ENCODE data around the gene TTLL5.
A peak's percentile ranks its signal among the peaks of the same experiment; 100 is the strongest.

Gene TTLL5

DNA sequence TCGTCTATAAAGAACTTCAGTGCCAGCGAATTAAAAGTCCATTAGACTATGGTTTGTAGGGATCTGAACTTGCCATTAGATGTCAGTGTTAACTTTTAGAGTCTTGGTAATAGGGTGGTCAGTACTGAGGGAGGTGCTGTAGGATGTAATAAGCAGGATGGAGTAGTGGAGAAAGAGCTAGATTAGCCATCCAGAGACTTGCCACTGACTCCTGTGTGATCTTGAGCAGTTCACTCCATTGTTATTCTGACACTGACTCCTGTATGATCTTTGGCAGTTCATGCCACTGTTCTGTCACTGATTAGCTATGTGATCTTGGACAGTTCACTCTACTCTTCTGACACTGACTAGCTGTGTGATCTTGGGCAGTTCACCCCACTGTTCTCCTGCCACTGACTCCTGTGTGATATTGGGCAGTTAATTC, 133.6 kb downstream of the TTLL5 start:
- DNase-seq (ENCODE audit: low read depth), result peak; percentile 78

DNA sequence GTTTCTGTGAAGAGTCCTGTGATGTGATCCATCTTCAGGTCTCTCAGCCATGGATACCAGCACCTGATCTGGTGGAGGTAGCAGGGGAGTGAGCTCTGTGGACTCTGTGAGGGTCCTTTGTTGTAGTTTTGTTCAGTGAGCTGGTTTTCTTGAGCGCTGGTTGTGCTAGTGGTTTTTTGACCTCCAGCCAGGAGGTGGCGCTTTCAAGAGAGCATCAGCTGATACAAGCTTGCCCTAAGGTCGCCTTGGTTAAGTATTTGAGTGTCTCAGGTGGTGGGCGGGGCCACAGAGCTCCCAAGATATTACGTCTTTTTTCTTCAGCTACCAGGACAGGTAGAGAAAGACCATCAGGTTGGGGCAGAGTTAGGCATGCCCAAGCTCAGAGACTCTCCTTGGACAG, 139.7 kb downstream of the TTLL5 start:
- no peak for DNase-seq (ENCODE audit: low read depth)

DNA sequence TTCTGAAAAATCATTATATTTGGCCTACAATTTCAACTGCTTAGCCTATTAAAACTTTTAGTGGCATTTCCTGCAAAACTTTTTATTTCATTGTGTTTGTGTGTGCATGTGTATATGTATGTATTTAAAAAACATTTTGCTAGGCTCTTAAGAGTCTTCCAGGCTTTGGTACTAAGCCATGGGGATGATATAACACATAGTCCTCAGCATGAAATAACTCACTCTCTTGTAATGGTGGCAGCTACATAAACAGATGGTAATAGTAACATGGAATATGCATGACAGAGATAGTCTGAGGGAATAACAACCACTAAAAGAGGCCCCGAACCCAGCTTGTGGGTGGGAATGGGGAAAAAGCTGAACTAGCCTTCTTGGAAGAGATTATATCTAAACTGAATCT, 141.4 kb downstream of the TTLL5 start:
- no peak for DNase-seq (ENCODE audit: low read depth)

DNA sequence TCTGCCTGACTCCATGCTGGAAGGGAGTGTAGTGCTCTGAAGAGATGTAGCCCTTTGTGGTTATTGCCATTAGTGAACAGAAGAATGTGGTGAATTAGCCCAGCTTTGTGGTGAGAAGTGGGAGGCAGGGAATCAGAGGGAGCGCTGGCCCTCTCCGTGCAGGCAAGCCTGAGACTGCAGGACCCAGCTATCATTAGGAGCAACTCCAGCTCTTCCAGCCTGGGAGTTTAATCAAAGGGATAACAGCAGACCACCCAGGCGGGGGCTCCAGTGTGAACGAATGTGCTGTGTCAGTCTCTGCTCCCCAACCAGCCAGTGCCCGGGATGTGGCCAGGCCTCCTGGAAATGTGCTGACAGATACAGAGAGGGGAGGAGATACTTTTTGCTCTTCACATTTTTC, 142.7 kb downstream of the TTLL5 start:
- DNase-seq (ENCODE audit: low read depth), result peak; percentile 12

DNA sequence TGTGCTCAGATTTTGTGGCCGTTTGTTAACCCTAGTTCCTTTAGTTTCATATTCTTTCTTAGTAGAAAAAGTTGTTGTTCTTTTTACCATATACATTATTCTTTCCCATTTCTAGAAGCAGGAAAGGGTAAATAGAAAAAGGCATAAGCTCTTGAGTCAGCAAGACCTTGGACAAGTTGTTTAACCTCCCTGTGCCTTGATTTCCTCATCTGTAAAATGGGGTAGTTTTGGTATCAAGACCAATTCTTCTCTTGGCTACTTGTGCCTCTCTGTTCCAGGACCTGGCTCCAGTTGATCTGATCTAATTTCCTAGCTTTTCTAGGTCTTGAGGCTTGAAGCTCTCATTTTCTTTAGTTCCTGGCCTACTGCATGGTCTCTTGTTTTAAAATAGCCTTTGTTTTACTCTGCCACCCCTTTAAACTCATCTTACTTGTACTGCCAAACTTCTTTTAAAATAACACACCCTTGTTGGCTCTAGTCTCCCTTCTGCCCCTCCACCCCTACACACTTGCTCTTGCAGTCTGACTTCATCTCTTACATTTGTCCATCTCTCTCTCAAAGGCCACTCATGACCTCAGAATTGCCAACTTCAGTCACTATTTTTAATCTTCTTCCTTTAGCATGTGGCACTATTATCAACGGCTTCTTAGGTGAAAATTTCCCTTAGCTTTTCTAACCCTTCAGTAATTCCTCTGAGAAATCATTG, 143.7 kb downstream of the TTLL5 start:
- DNase-seq (ENCODE audit: low read depth), result no peak

DNA sequence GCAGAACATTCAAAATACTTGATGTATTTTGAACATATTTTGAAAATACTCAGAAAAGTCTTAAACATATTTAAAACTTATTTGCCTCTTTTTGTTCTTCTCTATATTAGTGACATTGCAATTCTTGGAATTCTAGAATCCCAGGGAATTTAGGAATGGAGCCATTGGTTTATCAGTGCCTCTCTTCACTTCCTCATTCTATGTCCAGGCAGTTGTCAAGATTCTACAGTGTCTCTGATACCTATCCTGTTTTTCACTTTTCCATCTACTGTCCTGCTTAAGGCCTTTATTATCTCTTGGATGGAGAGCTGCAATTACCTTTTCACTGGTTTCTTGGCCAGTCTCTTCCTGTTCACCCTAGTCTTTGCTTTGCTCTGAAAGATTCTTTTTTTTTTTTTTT, 144.6 kb downstream of the TTLL5 start:
- no peak for DNase-seq (ENCODE audit: low read depth)

DNA sequence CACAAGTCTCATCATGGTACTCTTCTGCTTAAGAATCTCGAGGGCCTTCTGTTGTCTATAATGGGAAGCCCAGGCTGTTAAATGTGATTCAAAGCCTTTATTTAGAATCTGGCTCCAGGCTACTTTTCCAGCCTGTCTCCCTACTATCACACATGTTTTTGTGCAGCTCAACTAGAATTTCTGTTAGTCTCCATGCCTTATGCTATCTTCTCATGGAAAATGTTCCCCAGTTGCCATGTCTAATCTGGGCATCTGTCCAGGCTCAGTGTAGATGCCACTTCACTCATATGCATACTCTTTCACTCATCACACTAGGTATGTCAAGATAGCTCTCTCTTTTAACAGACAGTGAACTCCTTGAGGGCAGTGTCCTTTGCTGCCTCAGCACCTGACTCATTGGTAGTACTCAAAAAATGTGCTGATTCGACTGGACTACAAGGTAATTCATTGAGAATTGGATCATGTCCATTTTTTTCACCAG, 145.3 kb downstream of the TTLL5 start:
- DNase-seq (ENCODE audit: low read depth), result no peak

DNA sequence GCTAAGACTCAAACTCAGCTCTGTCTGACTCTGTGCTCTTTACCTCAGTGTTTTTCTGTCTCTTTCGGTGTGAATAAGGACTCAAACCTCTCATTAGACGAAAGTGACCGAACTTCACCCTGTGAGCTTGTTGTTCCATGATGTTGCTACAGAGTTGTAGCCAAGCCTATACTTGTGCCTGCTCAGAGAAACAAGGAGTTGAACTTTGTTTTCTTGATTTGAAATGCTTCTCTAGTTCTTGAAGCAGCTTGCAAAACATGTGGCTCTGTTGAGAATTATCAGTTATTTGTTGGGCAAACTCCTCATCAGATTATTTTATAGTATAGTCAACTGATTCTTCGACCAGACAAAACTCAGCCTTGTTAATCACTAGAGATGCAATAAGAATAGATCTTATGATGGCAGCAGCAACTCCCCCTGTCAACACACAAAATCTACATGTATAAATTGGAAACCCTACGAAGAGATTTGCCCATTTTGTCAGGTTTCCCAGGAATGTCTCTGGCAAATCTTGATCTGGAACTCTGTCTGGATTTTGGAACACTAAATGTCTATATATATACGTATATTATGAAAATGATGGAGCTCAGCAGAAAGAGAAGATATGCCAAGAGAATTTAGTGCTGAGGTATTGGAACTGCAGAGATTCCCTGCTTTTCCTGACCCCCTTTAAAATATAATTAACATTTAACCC, 146.8 kb downstream of the TTLL5 start:
- DNase-seq (ENCODE audit: low read depth), result no peak

DNA sequence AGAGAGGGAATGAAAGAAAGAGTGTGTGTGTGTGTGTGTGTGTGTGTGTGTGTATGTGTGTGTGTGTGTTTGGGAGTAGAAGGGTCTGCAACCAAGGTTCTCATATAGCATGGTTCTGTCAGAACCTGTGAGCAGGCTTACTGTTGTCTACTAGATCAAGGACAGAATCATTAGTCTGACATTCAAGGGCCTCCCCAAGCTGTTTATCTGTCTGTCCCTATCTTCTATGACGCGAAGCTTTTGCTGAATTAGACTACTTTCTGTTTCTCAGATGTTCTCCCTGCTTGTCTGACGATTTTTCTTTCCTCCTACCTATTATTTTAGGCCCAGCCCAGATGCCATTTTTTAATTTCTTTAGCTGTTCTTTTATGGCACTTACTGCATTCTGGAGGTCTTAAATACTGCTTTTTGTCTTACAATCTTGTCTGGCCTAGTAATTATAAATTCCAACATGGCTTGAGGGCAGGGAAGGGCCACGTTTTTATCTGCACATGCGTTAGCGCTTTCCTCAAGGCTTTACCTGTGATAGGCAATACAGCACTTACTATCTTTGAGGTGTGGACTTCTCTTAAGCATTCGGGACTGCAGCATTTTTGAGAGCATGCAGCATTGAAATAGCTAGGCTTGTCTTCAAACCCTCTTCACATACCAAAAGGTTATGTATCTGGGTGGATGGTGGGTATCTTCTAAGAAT, 150.2 kb downstream of the TTLL5 start:
- no peak for DNase-seq (ENCODE audit: low read depth)

DNA sequence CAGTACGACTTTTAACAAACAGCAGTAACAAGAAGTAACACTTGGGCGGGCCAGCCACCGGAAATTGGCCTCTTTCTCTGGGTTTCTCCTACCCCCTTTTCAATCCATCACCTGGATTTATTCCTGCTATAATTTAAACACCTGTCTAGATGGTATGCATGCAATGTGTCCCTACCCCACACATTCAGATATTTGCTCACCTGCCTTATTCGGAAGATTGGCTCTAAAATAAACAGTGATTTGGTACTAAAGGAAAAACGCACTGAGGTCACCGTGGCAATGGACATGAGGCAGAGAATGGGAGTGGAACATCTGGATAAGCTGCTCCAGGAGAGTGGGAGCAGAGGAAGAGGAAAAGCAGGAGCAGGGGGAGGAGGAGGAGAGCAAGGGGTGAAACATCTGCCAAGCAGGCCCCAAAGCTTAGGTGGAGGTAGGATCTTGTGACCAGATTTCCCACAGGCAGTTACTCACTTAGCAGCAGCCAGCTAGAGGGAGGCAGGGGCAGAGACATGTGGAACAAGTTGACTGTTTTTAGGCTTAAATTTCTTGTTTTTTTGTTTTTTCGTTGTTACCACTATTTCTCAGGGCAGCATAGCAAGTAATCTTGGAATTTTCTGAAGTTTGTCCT, 150.9 kb downstream of the TTLL5 start:
- DNase-seq (ENCODE audit: low read depth), result peak; percentile 31

DNA sequence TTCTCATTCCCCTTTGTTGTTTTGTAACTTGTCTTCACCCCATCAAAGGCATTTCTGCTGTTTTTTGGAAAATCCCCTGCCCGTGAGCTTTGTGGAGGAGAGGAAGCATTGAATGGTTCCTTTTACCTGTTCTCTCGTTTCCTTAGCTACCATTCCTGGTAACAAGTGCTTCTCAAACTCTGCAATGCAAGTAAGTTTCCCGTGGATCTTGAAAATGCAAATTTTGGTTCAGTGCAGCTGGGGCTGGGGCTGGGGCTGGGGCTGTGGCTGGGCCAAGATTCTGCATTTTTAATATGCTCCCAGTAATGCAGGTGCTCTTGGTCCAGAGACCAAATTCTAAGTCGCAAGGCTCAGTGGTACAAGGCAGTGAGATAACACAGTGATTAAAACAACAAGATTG, 151.6 kb downstream of the TTLL5 start:
- DNase-seq (ENCODE audit: low read depth), result no peak

DNA sequence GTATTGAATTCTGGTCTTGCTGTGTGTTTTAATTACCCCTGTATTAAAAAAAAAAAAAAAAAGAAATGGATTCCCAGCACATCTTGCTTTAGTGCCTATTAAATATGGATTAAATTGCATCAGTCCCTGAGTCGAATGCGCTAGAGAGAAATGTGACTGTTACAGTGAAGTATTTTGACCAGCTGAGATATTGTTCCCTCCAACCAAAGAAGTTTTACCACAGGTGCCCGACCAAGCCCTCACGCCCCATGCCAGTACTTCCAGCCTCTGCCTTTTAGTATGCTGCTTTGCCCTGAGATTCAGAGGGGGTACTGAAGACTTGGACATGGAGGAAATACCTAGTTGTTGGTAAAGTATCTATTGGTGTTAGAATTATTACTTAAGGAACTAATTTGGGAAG, 159.7 kb downstream of the TTLL5 start:
- no peak for DNase-seq (ENCODE audit: low read depth)

DNA sequence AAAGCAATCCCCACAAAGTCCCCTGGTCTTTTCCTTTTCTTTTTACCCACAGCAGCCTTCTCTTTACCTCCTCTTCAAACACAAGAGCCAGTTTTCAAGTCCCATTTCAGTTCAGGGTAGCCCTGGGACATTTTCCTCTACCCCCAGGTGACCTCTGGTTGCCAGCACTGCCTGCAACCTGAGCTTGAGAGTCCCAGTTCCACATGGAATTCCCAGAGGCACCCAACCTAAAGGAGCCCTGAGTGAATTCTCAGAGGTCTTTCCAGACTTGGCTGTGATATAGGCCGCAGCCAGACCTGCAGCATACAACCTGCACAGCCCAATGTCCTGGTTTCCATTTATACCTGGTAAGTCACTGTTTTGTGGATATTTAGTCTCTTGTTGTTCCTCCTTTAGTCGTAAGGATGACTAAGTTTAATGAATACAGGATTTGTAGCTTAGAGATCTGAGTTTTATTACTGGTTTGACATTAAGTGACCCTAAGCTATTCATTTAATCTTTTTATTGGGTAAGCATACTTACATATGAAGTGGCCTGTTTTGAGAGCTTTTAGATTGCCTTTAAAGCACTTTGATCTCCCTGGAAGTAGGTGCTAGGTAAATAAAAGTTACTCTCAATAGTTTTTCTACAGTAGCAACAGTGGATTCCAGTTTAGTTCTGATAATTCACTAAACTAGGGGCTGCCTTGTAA, 160.9 kb downstream of the TTLL5 start:
- DNase-seq (ENCODE audit: low read depth), result peak; percentile 58

DNA sequence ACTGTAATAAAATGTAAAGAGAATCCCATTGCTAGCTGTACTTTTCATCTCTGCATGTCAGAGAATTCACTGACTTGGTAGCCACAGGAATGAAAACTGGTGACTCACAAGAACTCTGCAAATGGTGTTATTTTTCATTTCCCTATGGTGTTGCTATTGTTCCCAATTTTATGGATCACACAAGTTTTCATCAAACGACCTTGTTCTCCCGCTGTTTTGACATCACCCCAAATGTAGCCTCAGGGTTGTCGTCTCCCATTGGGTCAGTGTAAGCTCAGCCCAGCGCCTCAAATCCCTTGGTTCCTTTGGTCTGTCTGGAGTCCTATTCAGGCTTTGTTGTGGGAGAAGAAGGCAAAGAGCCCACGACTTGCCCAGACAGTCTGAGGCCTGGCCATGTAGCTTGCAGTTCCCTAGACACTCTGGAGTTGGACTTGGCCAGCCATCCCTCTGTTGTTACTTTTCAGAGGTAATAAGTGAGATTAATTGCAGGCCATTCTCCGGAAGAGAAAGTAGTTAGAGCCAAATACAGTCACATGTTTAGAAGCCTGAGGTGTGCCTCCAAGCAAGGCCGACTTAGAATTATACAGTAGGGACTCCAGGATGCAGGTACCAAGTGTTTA, 161.6 kb downstream of the TTLL5 start:
- peak; percentile 90 for DNase-seq (ENCODE audit: low read depth)

DNA sequence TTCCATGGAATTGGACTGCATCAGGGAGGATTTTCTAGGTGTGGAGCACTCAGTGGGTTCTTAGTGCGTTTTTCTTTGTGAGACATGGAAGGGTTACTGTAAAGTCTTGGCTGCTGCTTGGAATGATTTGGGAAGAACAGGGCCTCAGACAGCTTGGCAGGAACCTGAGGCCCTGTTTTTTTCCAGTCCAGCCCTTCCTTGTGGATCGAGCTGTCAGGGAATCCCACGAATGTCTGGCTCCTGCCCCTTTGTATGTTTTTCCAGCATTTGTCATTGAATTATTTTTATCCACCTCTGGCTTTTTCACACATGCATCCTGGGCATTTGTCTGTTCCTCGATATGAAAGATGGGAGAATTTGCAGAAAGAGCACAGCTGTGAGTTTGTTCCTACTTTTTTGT, 162.3 kb downstream of the TTLL5 start:
- no peak for DNase-seq (ENCODE audit: low read depth)

DNA sequence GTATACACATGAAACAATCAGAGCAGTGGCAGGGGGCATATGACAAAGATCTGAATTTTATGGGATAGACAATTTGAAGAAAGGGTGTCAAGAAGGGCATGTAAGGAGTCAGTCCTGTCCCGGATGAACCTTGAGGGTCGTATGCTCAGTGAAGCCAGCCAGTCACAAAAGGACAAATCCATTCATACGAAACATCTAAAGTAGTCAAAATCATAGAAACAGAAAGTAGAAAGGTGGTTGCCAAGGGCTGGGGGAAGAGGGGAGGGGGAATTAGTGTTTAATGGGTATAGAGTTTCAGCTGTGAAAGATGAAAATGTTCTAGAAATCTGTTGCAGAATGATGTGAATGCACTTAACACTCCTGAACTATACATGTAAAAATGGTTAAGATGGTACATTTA, 163.3 kb downstream of the TTLL5 start:
- peak; percentile 24 for DNase-seq (ENCODE audit: low read depth)

DNA sequence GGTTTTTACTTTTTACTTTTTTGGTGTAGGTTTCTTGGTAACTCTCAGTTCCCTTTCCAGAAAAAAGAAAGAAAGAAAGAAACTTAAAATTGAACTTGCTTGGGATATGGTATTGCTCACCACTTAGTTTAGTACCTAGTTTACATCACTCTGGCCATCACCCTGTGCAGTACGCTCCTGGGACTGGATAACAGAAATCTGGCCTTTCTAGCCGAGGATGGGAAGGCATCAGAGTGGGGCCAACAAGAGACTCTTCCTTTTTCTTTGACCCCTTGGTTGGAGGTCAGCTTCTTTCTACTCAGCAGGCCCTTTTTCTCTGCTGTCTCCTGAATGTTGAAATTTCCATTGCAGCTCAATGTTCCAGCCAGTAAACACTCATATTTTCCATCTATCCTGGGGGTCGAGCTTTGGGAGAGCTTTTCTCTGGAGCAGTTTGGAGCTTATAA, 164.1 kb downstream of the TTLL5 start:
- DNase-seq (ENCODE audit: low read depth), result peak; percentile 80

DNA sequence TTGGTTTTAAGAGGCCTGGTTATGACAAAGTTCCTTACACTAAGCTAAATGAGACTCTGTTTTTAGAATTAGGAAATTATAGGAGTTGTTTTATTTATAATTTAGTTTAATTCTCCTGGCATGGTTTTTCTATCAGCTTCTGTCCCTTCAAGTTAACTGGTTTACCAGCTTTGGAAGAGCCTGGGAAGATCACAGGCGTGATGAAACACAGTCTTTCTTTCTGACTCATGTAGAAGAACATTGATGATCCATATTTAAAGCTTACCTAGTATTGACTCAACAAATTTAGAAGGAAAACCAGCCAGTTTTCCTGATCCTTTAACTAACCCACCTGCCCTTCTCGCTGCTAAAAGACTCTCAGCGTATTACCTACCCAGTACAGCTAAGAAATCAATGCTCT, 165.6 kb downstream of the TTLL5 start:
- peak; percentile 77 for DNase-seq (ENCODE audit: low read depth)

DNA sequence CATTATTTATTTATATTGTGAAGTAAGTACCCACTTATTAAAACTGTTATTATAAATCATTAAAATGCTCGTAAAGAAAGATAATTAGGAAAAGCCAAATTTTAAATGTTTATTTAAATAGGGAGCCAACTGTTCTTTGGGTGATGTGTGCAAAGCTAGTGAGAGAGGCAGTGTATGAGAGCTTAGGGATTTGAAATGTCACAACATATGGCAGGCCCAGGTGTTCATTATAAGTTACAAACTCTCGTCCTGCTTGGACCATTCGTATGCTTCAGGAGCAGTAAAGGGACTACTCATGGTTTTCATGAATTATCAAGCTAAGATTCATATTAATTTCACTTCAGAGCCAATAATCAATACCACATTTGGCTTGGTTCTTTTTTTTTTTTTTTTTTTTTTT, 166.3 kb downstream of the TTLL5 start:
- DNase-seq (ENCODE audit: low read depth), result no peak

DNA sequence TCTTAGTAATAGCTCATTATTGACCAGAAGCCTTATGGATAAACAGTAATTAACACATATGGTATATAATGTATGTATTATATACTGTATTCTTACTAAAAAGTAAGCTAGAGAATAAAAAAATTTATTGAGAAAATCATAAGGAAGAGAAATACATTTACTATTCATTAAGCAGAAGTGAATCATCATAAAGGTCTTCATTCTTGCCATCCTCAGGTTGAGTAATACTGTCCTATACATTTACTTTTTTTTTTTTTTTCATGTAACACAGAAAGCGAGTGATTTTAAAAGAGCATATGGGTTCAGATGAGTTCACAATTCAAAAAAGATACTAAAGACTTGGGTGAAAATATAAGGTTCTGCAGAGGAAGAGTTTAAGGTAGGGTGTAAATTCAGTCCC, 168.3 kb downstream of the TTLL5 start:
- no peak for DNase-seq (ENCODE audit: low read depth)

DNA sequence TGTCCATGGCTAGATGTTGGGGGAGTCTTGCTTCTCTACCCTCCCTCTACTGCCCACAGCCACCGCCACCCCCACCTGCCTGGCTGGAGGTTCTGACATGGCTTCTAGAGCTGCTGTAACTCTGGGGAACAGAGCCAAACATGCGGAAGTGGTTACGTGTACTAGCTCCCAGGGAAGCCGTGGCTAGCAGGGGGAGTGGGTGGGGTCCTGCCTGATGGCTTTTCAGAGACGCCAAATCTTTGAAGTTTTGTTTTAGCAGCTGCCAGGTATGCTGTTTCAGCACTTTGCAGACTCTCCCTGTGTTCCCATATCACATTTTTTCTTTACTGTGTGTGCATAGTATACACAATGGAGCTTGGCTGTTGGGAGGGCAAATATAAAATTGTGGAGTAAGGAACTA, 170.4 kb downstream of the TTLL5 start:
- peak; percentile 93 for DNase-seq (ENCODE audit: low read depth)

DNA sequence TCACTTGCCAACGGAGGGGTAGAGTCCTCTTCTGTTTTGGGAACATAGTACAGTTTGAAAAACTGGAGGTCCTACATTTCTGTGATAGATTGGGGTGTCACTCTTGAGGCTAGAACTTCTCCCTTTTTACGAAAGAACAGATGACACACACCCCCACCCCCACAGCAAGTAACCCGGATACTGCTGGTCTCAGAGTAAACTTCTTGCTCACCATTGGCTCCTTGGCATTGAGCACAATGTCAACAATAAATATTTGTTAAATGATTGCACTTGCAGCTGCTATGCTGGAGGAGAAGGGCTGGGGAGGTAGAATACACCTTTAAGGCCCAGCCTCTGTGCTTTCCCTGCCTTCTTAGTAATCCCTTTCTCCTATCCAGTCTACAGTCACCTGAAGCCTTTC, 170.9 kb downstream of the TTLL5 start:
- peak; percentile 87 for DNase-seq (ENCODE audit: low read depth)
